WTC11 (cell line): Measurements from ENCODE around the gene SELPLG. TPM values are rescaled to one million over a fixed set of nuclear protein-coding genes. Genes with fewer than 3 reads are reported as not detected.

Source experiments
- ATAC-seq: fragments of 200-7000 bp; cut with Tn5 transposase; 2 replicates; pipeline ENCODE4 v1.10.0; 2021; ENCODE audit warnings: mild to moderate bottlenecking, moderate library complexity
- CTCF ChIA-PET: fragments of 300-600 bp; sonication (Branson Sonifier 250); formaldehyde crosslinking; loops from one replicate; lab custom pipeline; 2021; ENCODE audit warnings: antibody characterized with exemption; lab: Charles Lee
- POLR2A ChIA-PET: fragments of 350-600 bp; sonication (Branson Sonifier 250); formaldehyde crosslinking; loops from one replicate; lab custom pipeline; 2021; ENCODE audit warnings: antibody characterized with exemption; lab: Charles Lee
- DNase-seq: peaks from one replicate; pipeline ENCODE4 v3.0.0; 2021; ENCODE audit warnings: low spot score
- H3K27ac Mint-ChIP-seq: 2 replicates; pipeline ENCODE4 v1.8.0; 2021; ENCODE audit warnings: mixed read lengths
- H3K27me3 Mint-ChIP-seq: 2 replicates; pipeline ENCODE4 v1.8.0; 2021; ENCODE audit warnings: low read depth, mild to moderate bottlenecking, moderate library complexity, mixed read lengths
- H3K36me3 Mint-ChIP-seq: 2 replicates; pipeline ENCODE4 v1.8.0; 2021; ENCODE audit warnings: mixed read lengths
- H3K4me1 Mint-ChIP-seq: 2 replicates; pipeline ENCODE4 v1.8.0; 2022; ENCODE audit warnings: mixed read lengths
- H3K4me3 Mint-ChIP-seq: 2 replicates; pipeline ENCODE4 v1.8.0; 2021; ENCODE audit warnings: mild to moderate bottlenecking, moderate library complexity, mixed read lengths
- H3K9me3 Mint-ChIP-seq: 2 replicates; pipeline ENCODE4 v1.8.0; 2021; ENCODE audit warnings: mixed read lengths
- ATF6 ChIP-seq: sonication (generic); formaldehyde crosslinking; IDR thresholded peaks from 2 replicates; pipeline ENCODE4 v1.8.1; 2023; ENCODE audit warnings: mild to moderate bottlenecking, missing genetic modification reagents
- CREB1 ChIP-seq: sonication (generic); formaldehyde crosslinking; IDR thresholded peaks from 2 replicates; pipeline ENCODE4 v1.8.0; 2023; ENCODE audit warnings: mild to moderate bottlenecking, missing genetic modification reagents
- CREM ChIP-seq: sonication (generic); formaldehyde crosslinking; IDR thresholded peaks from 2 replicates; pipeline ENCODE4 v1.8.1; 2022; ENCODE audit warnings: mild to moderate bottlenecking, missing genetic modification reagents, moderate library complexity
- EMX1 ChIP-seq: fragments of 250-450 bp; sonication (Bioruptor Pico); IDR thresholded peaks from 2 replicates; pipeline ENCODE4 v1.8.0; 2021; ENCODE audit warnings: mild to moderate bottlenecking
- GABPB1 ChIP-seq: sonication (generic); formaldehyde crosslinking; IDR thresholded peaks from 2 replicates; pipeline ENCODE4 v1.8.1; 2023; ENCODE audit warnings: mild to moderate bottlenecking, missing genetic modification reagents
- MLX ChIP-seq: sonication (generic); formaldehyde crosslinking; IDR thresholded peaks from 2 replicates; pipeline ENCODE4 v1.8.1; 2023; ENCODE audit warnings: mild to moderate bottlenecking, missing genetic modification reagents, moderate library complexity
- NR2C2 ChIP-seq: sonication (generic); formaldehyde crosslinking; IDR thresholded peaks from 2 replicates; pipeline ENCODE4 v1.8.0; 2022; ENCODE audit warnings: mild to moderate bottlenecking, missing genetic modification reagents
- RORB ChIP-seq: fragments of 250-450 bp; sonication (Bioruptor Pico); IDR thresholded peaks from 2 replicates; pipeline ENCODE4 v1.9.0; 2021; ENCODE audit warnings: mild to moderate bottlenecking
- SP1 ChIP-seq: sonication (generic); formaldehyde crosslinking; conservative IDR thresholded peaks from 2 replicates; pipeline ENCODE4 v1.8.1; 2022; ENCODE audit warnings: missing genetic modification reagents
- TP53 ChIP-seq: sonication (generic); formaldehyde crosslinking; IDR thresholded peaks from 2 replicates; pipeline ENCODE4 v1.8.1; 2023; ENCODE audit warnings: mild to moderate bottlenecking, missing genetic modification reagents
- ZNF396 ChIP-seq: fragments of 250-450 bp; sonication (Bioruptor Pico); IDR thresholded peaks from 2 replicates; pipeline ENCODE4 v1.8.0; 2021; ENCODE audit warnings: mild to moderate bottlenecking, moderate library complexity, borderline replicate concordance
- ZNF416 ChIP-seq: fragments of 250-450 bp; sonication (Bioruptor Pico); IDR thresholded peaks from 2 replicates; pipeline ENCODE4 v1.9.0; 2021; ENCODE audit warnings: mild to moderate bottlenecking, inconsistent platforms
- ZNF423 ChIP-seq: fragments of 250-450 bp; sonication (Bioruptor Pico); IDR thresholded peaks from 2 replicates; pipeline ENCODE4 v2.1.2; 2022; ENCODE audit warnings: mild to moderate bottlenecking, moderate library complexity
- total RNA-seq: library from RNA; stranded (reverse); gene quantifications from 3 replicates; pipeline ENCODE4 v1.2.3, GENCODE V29; 2021
- TF ChIP-seq, protein P1 (sequence below): sonication (generic); formaldehyde crosslinking; IDR thresholded peaks from 2 replicates; pipeline ENCODE4 v1.8.0; 2022; ENCODE audit warnings: mild to moderate bottlenecking, missing genetic modification reagents
- TF ChIP-seq, protein P2 (sequence below): fragments of 250-450 bp; sonication (Bioruptor Pico); IDR thresholded peaks from 2 replicates; pipeline ENCODE4 v1.8.0; 2021; ENCODE audit warnings: mild to moderate bottlenecking
- TF ChIP-seq, protein P3 (sequence below): sonication (generic); formaldehyde crosslinking; IDR thresholded peaks from 2 replicates; pipeline ENCODE4 v1.8.0; 2023; ENCODE audit warnings: missing genetic modification reagents
- TF ChIP-seq, protein P4 (sequence below): fragments of 250-450 bp; sonication (Bioruptor Pico); IDR thresholded peaks from 2 replicates; pipeline ENCODE4 v1.9.0; 2021; ENCODE audit warnings: mild to moderate bottlenecking

The SELPLG gene
- total RNA-seq, 1 experiment from 2014 or later = 0.46 TPM

- DNase-seq = no peak
Measured at GRCh38 chr12:108585864-108586263, 47.8 kb downstream of the SELPLG start.

GRCh38 chr12:108584456-108585065 is 49.1 kb downstream of the SELPLG start:
- Mint-ChIP-seq H3K9me3 (no peaks in the 10 kb centered on the region), H3K4me1 (peaks cover 9% of the 10 kb centered on the region), H3K4me3 (no peak overlapping the region), H3K27me3 (no peaks in the 10 kb centered on the region)
- no peak for DNase-seq
- ATAC-seq = no peak
- CTCF ChIA-PET = no interaction called here
- TF ChIP-seq NR2C2 (CRISPR knock-in tag) (no peak), MLX (no peak), TP53 (CRISPR knock-in tag) (no peak), ZNF396 (CRISPR knock-in tag) (no peak), ZNF423 (no peak), ATF6 (CRISPR knock-in tag) (no peak), SP1 (no peak), CREM (CRISPR knock-in tag) (no peak), ZNF416 (CRISPR knock-in tag) (no peak), RORB (CRISPR knock-in tag) (no peak)
- TF ChIP-seq, protein P1, sequence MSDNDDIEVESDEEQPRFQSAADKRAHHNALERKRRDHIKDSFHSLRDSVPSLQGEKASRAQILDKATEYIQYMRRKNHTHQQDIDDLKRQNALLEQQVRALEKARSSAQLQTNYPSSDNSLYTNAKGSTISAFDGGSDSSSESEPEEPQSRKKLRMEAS (CRISPR knock-in tag) = no peak
- TF ChIP-seq, all 79 proteins: peak for 0
- POLR2A ChIA-PET = no interaction called here
- Mint-ChIP-seq H3K27ac (no peak overlapping the region), H3K36me3 (no peaks in the 10 kb centered on the region)

More at GRCh38 chr12:108585864-108586263, 47.8 kb downstream of the SELPLG start:
- CTCF ChIA-PET = no interaction called here
- ATAC-seq = no peak
- H3K4me3 Mint-ChIP-seq = no peak overlapping the region
- no peaks in the 10 kb centered on the region for H3K36me3 Mint-ChIP-seq
- POLR2A ChIA-PET = no interaction called here
- no peaks in the 10 kb centered on the region for H3K27me3 Mint-ChIP-seq
- TF ChIP-seq CREB1 (CRISPR knock-in tag) (no peak), EMX1 (CRISPR knock-in tag) (no peak), ATF6 (CRISPR knock-in tag) (no peak), NR2C2 (CRISPR knock-in tag) (no peak), GABPB1 (no peak)
- TF ChIP-seq, protein P2, sequence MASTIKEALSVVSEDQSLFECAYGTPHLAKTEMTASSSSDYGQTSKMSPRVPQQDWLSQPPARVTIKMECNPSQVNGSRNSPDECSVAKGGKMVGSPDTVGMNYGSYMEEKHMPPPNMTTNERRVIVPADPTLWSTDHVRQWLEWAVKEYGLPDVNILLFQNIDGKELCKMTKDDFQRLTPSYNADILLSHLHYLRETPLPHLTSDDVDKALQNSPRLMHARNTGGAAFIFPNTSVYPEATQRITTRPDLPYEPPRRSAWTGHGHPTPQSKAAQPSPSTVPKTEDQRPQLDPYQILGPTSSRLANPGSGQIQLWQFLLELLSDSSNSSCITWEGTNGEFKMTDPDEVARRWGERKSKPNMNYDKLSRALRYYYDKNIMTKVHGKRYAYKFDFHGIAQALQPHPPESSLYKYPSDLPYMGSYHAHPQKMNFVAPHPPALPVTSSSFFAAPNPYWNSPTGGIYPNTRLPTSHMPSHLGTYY = no peak
- TF ChIP-seq, protein P3, sequence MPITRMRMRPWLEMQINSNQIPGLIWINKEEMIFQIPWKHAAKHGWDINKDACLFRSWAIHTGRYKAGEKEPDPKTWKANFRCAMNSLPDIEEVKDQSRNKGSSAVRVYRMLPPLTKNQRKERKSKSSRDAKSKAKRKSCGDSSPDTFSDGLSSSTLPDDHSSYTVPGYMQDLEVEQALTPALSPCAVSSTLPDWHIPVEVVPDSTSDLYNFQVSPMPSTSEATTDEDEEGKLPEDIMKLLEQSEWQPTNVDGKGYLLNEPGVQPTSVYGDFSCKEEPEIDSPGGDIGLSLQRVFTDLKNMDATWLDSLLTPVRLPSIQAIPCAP (CRISPR knock-in tag) = no peak
- TF ChIP-seq, protein P4, sequence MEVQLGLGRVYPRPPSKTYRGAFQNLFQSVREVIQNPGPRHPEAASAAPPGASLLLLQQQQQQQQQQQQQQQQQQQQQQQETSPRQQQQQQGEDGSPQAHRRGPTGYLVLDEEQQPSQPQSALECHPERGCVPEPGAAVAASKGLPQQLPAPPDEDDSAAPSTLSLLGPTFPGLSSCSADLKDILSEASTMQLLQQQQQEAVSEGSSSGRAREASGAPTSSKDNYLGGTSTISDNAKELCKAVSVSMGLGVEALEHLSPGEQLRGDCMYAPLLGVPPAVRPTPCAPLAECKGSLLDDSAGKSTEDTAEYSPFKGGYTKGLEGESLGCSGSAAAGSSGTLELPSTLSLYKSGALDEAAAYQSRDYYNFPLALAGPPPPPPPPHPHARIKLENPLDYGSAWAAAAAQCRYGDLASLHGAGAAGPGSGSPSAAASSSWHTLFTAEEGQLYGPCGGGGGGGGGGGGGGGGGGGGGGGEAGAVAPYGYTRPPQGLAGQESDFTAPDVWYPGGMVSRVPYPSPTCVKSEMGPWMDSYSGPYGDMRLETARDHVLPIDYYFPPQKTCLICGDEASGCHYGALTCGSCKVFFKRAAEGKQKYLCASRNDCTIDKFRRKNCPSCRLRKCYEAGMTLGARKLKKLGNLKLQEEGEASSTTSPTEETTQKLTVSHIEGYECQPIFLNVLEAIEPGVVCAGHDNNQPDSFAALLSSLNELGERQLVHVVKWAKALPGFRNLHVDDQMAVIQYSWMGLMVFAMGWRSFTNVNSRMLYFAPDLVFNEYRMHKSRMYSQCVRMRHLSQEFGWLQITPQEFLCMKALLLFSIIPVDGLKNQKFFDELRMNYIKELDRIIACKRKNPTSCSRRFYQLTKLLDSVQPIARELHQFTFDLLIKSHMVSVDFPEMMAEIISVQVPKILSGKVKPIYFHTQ = no peak
- H3K27ac Mint-ChIP-seq = no peak overlapping the region
- peaks cover 12% of the 10 kb centered on the region for H3K4me1 Mint-ChIP-seq
- H3K9me3 Mint-ChIP-seq = no peaks in the 10 kb centered on the region
